CD1c-positive myeloid dendritic cell (primary cell): ENCODE results near the gene METTL13.
"Not testable (repeated sequence)": the region's sequence is repeated elsewhere in the genome, so short reads cannot be mapped to it uniquely, and the experiment has no call there.

Experiments used
- DNase-seq: peaks from one replicate; pipeline ENCODE4 v3.0.0-alpha.2; 2016; ENCODE audit errors: extremely low spot score

Gene METTL13

GRCh38 chr1:171763764-171764163, 17.7 kb upstream of the METTL13 start:
- DNase-seq: no peak

GRCh38 chr1:171769171-171769570, 12.3 kb upstream of the METTL13 start:
- no peak for DNase-seq

- no peak for DNase-seq
These were observed 11.7 kb upstream of the METTL13 start for GRCh38 chr1:171769754-171770153.

GRCh38 chr1:171772312-171772711, 9.1 kb upstream of the METTL13 start:
- DNase-seq: no peak

GRCh38 chr1:171780583-171781175, 781 bp upstream of the METTL13 start:
- DNase-seq: no peak

- no peak for DNase-seq
These were observed 2.5 kb downstream of the METTL13 start for GRCh38 chr1:171783816-171784530.

- DNase-seq: no peak
These were observed 3.3 kb downstream of the METTL13 start for GRCh38 chr1:171784784-171785183.

- DNase-seq: no peak
These were observed 4.3 kb downstream of the METTL13 start for GRCh38 chr1:171785766-171786165.

- DNase-seq: no peak
These were observed 5.1 kb downstream of the METTL13 start for GRCh38 chr1:171786534-171786933.

- DNase-seq: no peak
These were observed 6.4 kb downstream of the METTL13 start for GRCh38 chr1:171787686-171788480.

- no peak for DNase-seq
These were observed 7.2 kb downstream of the METTL13 start for GRCh38 chr1:171788696-171789095.

- no peak for DNase-seq
These were observed 8.9 kb downstream of the METTL13 start for GRCh38 chr1:171790318-171790717.

- no peak for DNase-seq
These were observed 11.4 kb downstream of the METTL13 start for GRCh38 chr1:171792656-171793369.

GRCh38 chr1:171793636-171794035, 12.2 kb downstream of the METTL13 start:
- no peak for DNase-seq

- DNase-seq: no peak
These were observed 12.6 kb downstream of the METTL13 start for GRCh38 chr1:171794085-171794484.

GRCh38 chr1:171796592-171796991, 15.1 kb downstream of the METTL13 start:
- no peak for DNase-seq

GRCh38 chr1:171798311-171798710, 16.9 kb downstream of the METTL13 start:
- DNase-seq: no peak

GRCh38 chr1:171798765-171799164, 17.3 kb downstream of the METTL13 start:
- DNase-seq: no peak

GRCh38 chr1:171799166-171799565, 17.7 kb downstream of the METTL13 start:
- DNase-seq: no peak

GRCh38 chr1:171799698-171800097, 18.2 kb downstream of the METTL13 start:
- DNase-seq: not testable (repeated sequence)

GRCh38 chr1:171800342-171800741, 18.9 kb downstream of the METTL13 start:
- DNase-seq: no peak

- DNase-seq: no peak
These were observed 19.4 kb downstream of the METTL13 start for GRCh38 chr1:171800851-171801250.
